ENCODE results near the gene TPRN. TPM values are rescaled to one million over a fixed set of nuclear protein-coding genes. Genes with fewer than 3 reads are reported as not detected.
"Not testable (repeated sequence)": the region's sequence is repeated elsewhere in the genome, so short reads cannot be mapped to it uniquely, and the experiment has no call there.

Gene TPRN
- total RNA-seq, 1 donor from 2014 or later: 19.8 TPM

DNA sequence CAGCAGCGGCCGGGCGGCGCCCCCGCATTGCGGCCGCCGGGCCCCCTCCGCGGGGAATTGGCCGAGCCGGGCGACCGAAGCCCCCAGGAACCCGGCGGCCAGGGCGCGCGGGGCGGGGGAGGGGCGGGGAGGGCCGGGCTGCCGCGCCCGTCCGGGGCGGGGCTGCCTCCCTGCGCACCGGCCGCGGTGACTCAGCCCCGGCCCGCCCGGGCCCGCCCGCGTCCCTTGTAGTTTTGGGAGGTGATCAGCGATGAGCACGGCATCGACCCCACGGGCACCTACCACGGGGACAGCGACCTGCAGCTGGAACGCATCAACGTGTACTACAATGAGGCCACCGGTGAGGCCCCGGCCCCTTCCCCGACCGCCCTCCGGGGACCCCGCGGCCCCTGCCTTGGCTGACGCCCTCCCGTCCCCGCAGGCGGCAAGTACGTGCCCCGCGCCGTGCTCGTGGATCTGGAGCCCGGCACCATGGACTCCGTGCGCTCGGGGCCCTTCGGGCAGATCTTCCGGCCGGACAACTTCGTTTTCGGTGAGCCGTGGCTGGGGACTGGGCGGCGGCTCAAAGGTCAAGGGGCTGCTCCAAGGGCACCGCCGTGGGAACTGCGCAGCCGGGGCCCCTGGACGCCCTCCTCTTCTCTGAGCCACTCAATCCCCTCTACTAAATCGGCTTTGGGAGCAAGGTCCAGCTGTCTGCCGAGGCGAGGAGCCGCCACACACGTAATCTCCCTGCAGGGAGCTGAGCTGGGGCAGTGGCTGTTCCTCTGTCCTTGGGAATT is 41.1 kb upstream of the TPRN start:
- no peak for DNase-seq (ENCODE audit: extremely low spot score, unreplicated experiment)
- Mint-ChIP-seq H3K27ac (ENCODE audit: unreplicated experiment) (peak overlapping the region; percentile 57), H3K4me1 (ENCODE audit: unreplicated experiment) (peaks cover 31% of the 10 kb centered on the region), H3K27me3 (ENCODE audit: unreplicated experiment) (no peaks in the 10 kb centered on the region), H3K36me3 (ENCODE audit: unreplicated experiment) (peaks cover 9% of the 10 kb centered on the region), H3K9me3 (ENCODE audit: unreplicated experiment) (no peaks in the 10 kb centered on the region), H3K4me3 (ENCODE audit: unreplicated experiment) (peak overlapping the region; percentile 76)
- TF ChIP-seq, protein P1, sequence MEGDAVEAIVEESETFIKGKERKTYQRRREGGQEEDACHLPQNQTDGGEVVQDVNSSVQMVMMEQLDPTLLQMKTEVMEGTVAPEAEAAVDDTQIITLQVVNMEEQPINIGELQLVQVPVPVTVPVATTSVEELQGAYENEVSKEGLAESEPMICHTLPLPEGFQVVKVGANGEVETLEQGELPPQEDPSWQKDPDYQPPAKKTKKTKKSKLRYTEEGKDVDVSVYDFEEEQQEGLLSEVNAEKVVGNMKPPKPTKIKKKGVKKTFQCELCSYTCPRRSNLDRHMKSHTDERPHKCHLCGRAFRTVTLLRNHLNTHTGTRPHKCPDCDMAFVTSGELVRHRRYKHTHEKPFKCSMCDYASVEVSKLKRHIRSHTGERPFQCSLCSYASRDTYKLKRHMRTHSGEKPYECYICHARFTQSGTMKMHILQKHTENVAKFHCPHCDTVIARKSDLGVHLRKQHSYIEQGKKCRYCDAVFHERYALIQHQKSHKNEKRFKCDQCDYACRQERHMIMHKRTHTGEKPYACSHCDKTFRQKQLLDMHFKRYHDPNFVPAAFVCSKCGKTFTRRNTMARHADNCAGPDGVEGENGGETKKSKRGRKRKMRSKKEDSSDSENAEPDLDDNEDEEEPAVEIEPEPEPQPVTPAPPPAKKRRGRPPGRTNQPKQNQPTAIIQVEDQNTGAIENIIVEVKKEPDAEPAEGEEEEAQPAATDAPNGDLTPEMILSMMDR (IDR thresholded peaks at IDR 0.05): no peak

DNA sequence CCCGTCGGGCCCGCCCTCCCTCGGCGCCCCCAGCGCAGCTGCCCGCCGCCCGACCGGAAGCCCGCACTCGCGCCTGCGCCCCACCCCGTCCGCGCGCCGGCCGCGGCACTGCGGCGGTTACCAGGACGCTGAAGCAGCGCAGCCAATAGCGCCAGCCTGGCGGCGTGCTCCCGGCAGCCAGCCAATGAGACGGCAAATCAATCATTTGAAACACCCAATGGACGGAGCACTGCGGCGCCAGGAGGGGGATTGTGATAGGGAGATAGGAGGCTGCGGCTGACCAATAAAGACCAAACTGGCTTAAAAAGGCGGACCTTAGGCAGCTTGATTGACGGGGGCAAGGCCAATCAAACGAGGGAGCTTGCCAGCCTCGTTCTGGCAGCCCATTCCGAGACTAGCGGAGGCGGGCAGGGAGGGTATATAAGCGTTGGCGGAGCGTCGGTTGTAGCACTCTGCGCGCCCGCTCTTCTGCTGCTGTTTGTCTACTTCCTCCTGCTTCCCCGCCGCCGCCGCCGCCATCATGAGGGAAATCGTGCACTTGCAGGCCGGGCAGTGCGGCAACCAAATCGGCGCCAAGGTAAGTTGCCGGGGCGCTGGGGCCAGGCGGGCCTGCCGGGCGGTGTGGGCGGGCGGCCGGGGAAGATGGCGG is 40.4 kb upstream of the TPRN start, which contains the start of gene TUBB4B:
TSS of gene TUBB4B (plus strand) at position 447 of the 649 bp plus-strand sequence. CDS start at position 521, 74 bp downstream.
- Mint-ChIP-seq H3K36me3 (ENCODE audit: unreplicated experiment) (peaks cover 9% of the 10 kb centered on the region), H3K27ac (ENCODE audit: unreplicated experiment) (peak within 1 kb of the TSS; percentile 88), H3K9me3 (ENCODE audit: unreplicated experiment) (no peaks in the 10 kb centered on the region), H3K4me1 (ENCODE audit: unreplicated experiment) (peaks cover 31% of the 10 kb centered on the region), H3K4me3 (ENCODE audit: unreplicated experiment) (peak within 1 kb of the TSS; percentile 81), H3K27me3 (ENCODE audit: unreplicated experiment) (no peaks in the 10 kb centered on the region)
- peak; percentile 100 for DNase-seq (ENCODE audit: extremely low spot score, unreplicated experiment)
- TF ChIP-seq, protein P1 (IDR thresholded peaks at IDR 0.05): no peak

DNA sequence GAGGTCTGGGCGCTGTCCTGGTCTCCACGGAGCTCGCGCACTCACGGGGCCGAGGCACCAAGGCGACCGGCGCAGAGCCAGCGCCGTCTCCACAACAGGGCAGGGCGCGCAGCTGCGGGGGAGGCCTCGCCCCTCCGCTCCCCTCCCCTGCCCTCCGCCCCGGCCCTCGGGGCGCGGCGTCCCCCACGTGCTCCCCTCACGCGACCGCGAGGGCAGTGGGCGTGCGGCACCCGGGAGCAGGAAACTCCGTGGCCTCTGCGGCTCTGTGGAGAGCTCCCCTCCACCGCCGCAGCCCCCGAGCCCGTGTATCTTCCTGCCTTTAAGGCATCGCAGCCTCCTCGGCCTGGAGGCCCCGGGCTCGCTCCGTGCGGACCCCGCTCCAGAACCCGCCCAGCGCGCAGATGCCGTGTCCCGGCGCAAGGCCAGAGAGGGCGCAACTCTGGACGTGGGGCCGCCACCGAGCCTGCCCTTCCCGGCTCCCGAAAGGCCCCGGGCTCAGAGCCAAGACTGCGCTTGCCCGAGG is 39.8 kb upstream of the TPRN start:
- Mint-ChIP-seq H3K27ac (ENCODE audit: unreplicated experiment) (peak overlapping the region; percentile 82), H3K4me3 (ENCODE audit: unreplicated experiment) (peak overlapping the region; percentile 76), H3K36me3 (ENCODE audit: unreplicated experiment) (peaks cover 9% of the 10 kb centered on the region), H3K27me3 (ENCODE audit: unreplicated experiment) (no peaks in the 10 kb centered on the region), H3K4me1 (ENCODE audit: unreplicated experiment) (peaks cover 31% of the 10 kb centered on the region), H3K9me3 (ENCODE audit: unreplicated experiment) (no peaks in the 10 kb centered on the region)
- DNase-seq (ENCODE audit: extremely low spot score, unreplicated experiment): peak; percentile 91
- TF ChIP-seq, protein P1 (IDR thresholded peaks at IDR 0.05): no peak

DNA sequence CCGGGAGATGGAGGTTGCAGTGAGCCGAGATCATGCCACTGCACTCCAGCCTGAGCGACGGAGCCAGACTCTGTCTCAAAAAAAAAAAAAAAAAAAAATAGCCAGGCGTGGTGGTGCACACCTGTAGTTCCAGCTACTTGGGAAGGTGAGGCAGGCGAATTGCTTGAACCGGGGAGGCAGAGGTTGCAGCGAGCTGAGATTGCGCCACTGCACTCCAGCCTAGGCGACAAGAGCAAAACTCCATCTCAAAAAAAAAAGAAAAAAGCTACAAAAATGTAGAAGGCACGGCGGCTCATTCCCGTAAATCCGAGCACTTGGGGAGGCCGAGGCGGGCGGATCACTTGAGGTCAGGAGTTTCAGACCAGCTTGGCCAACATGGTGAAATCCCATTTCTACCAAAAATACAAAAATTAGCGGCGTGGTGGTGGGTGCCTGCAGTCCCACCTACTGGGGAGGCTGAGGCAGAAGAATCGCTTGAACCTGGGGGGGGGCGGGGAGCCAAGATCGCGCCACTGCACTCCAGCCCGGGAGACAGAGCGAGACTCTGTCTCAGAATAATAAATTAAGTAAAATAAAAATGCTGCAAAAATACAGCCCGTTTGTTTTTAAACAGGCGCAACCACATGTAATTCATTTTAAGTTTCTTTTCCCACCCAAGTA is 39.1 kb upstream of the TPRN start:
- not testable (repeated sequence) for H3K36me3 Mint-ChIP-seq (ENCODE audit: unreplicated experiment); H3K27me3 Mint-ChIP-seq (ENCODE audit: unreplicated experiment); H3K9me3 Mint-ChIP-seq (ENCODE audit: unreplicated experiment); DNase-seq (ENCODE audit: extremely low spot score, unreplicated experiment)
- Mint-ChIP-seq H3K27ac (ENCODE audit: unreplicated experiment) (peak overlapping the region; percentile 82), H3K4me1 (ENCODE audit: unreplicated experiment) (peaks cover 31% of the 10 kb centered on the region), H3K4me3 (ENCODE audit: unreplicated experiment) (peak overlapping the region; percentile 76)

DNA sequence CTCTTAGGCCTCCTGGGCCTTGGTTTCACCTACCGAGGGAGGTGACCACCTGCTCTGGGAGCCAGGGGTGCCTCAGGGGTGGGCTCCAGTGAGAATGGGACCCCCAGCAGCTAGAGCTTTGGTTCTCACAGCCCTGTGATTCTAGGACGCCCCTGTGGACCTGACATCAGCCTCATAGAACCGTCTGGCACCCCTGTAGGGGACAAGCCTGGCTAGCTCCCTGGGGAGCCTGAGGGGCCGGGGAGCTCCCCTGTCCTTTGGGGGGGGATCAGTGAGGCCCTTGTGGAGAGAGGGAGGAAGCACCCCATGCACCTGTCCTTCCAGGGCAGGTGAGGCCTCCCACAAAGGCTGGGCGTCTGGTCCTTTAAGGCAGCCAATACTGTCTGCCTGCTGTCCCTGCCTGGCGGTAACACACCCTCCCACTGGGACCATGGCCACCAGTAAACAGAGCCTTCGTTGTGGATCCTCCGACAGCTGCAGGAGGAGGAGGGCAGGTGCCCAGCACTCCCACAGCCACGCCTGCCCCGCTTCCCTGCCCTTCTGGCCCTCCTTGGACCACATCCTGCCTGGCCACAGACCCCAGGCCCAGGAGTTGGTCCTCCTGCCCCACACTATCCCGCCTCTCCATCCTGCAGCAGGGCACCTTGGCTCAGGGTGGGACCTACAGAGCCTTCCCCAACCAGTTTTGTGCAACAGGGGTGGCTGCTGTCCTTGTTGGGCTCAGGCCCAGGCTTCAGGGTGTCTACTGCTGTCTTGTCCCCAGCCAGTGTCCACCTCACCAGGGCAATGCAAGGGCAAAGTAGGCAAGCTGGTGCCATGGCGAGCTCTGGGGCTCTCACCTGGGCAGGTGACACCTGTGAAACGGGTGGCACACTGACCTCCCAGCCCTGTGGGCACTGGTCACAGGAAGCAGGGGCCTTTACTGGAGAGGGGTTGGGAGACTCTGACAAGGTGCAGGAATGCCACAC is 37.5 kb upstream of the TPRN start:
- H3K4me3 Mint-ChIP-seq (ENCODE audit: unreplicated experiment): no peak overlapping the region
- no peaks in the 10 kb centered on the region for H3K9me3 Mint-ChIP-seq (ENCODE audit: unreplicated experiment)
- H3K27me3 Mint-ChIP-seq (ENCODE audit: unreplicated experiment): no peaks in the 10 kb centered on the region
- peaks cover 24% of the 10 kb centered on the region for H3K4me1 Mint-ChIP-seq (ENCODE audit: unreplicated experiment)
- no peak for DNase-seq (ENCODE audit: extremely low spot score, unreplicated experiment)
- H3K36me3 Mint-ChIP-seq (ENCODE audit: unreplicated experiment): peaks cover 9% of the 10 kb centered on the region
- TF ChIP-seq, protein P1 (IDR thresholded peaks at IDR 0.05): no peak
- no peak overlapping the region for H3K27ac Mint-ChIP-seq (ENCODE audit: unreplicated experiment)

Data from osteocyte (in vitro differentiated cells).